ENCODE data around the gene FLNB.

Gene FLNB

GRCh38 chr3:58044691-58045483, 36.7 kb downstream of the FLNB start:
- Histone ChIP-seq H3K27ac (ENCODE audit: poor library complexity, severe bottlenecking) (peak overlapping the region; percentile 94), H3K4me1 (ENCODE audit: insufficient read depth, poor library complexity, severe bottlenecking) (peaks cover 86% of the 10 kb centered on the region)
- TF ChIP-seq CTCF (IDR thresholded peaks at IDR 0.05; ENCODE audit: poor library complexity, severe bottlenecking) = no peak

GRCh38 chr3:58047826-58048225, 39.6 kb downstream of the FLNB start:
- Histone ChIP-seq H3K27me3 (ENCODE audit: insufficient read depth, poor library complexity, severe bottlenecking) (no peaks in the 10 kb centered on the region), H3K9me3 (ENCODE audit: severe bottlenecking) (no peaks in the 10 kb centered on the region), H3K27ac (ENCODE audit: poor library complexity, severe bottlenecking) (peak overlapping the region; percentile 94), H3K36me3 (ENCODE audit: low read depth) (peaks cover 72% of the 10 kb centered on the region), H3K4me3 (ENCODE audit: severe bottlenecking) (no peak overlapping the region), H3K4me1 (ENCODE audit: insufficient read depth, poor library complexity, severe bottlenecking) (peaks cover 86% of the 10 kb centered on the region)
- ATAC-seq (ENCODE audit: low read depth) (no peak), DNase-seq (ENCODE audit: low spot score) (no peak)
- no peak for TF ChIP-seq CTCF (IDR thresholded peaks at IDR 0.05; ENCODE audit: poor library complexity, severe bottlenecking)

More at GRCh38 chr3:58044691-58045483, 36.7 kb downstream of the FLNB start:
- DNase-seq (ENCODE audit: low spot score) = no peak
- H3K4me3 ChIP-seq (ENCODE audit: severe bottlenecking) = no peak overlapping the region
- H3K36me3 ChIP-seq (ENCODE audit: low read depth) = peaks cover 71% of the 10 kb centered on the region
- no peaks in the 10 kb centered on the region for H3K9me3 ChIP-seq (ENCODE audit: severe bottlenecking)
- no peaks in the 10 kb centered on the region for H3K27me3 ChIP-seq (ENCODE audit: insufficient read depth, poor library complexity, severe bottlenecking)
- no peak for ATAC-seq (ENCODE audit: low read depth)

- Histone ChIP-seq H3K36me3 (ENCODE audit: low read depth) (peaks cover 75% of the 10 kb centered on the region), H3K9me3 (ENCODE audit: severe bottlenecking) (no peaks in the 10 kb centered on the region), H3K27me3 (ENCODE audit: insufficient read depth, poor library complexity, severe bottlenecking) (no peaks in the 10 kb centered on the region), H3K4me3 (ENCODE audit: severe bottlenecking) (no peak overlapping the region), H3K4me1 (ENCODE audit: insufficient read depth, poor library complexity, severe bottlenecking) (peaks cover 88% of the 10 kb centered on the region), H3K27ac (ENCODE audit: poor library complexity, severe bottlenecking) (peak overlapping the region; percentile 94)
- no peak for TF ChIP-seq CTCF (IDR thresholded peaks at IDR 0.05; ENCODE audit: poor library complexity, severe bottlenecking)
- ATAC-seq (ENCODE audit: low read depth) = peak; percentile 4; the same call in 2 of the 3 replicates
- DNase-seq (ENCODE audit: low spot score) = no peak
These were observed 40.1 kb downstream of the FLNB start for GRCh38 chr3:58048301-58048700.

- TF ChIP-seq CTCF (IDR thresholded peaks at IDR 0.05; ENCODE audit: poor library complexity, severe bottlenecking) = no peak
- no peaks in the 10 kb centered on the region for H3K9me3 ChIP-seq (ENCODE audit: severe bottlenecking)
- peak overlapping the region; percentile 94 for H3K27ac ChIP-seq (ENCODE audit: poor library complexity, severe bottlenecking)
- no peak overlapping the region for H3K4me3 ChIP-seq (ENCODE audit: severe bottlenecking)
- ATAC-seq (ENCODE audit: low read depth) = peak; percentile 71
- DNase-seq (ENCODE audit: low spot score) = peak; percentile 88
- no peaks in the 10 kb centered on the region for H3K27me3 ChIP-seq (ENCODE audit: insufficient read depth, poor library complexity, severe bottlenecking)
- peaks cover 87% of the 10 kb centered on the region for H3K4me1 ChIP-seq (ENCODE audit: insufficient read depth, poor library complexity, severe bottlenecking)
- peaks cover 75% of the 10 kb centered on the region for H3K36me3 ChIP-seq (ENCODE audit: low read depth)
These were observed 41.0 kb downstream of the FLNB start for GRCh38 chr3:58049143-58049785.
